ENCODE data around the gene ATP9B.
"Not testable (repeated sequence)": the region's sequence is repeated elsewhere in the genome, so short reads cannot be mapped to it uniquely, and the experiment has no call there.

Gene ATP9B

DNA sequence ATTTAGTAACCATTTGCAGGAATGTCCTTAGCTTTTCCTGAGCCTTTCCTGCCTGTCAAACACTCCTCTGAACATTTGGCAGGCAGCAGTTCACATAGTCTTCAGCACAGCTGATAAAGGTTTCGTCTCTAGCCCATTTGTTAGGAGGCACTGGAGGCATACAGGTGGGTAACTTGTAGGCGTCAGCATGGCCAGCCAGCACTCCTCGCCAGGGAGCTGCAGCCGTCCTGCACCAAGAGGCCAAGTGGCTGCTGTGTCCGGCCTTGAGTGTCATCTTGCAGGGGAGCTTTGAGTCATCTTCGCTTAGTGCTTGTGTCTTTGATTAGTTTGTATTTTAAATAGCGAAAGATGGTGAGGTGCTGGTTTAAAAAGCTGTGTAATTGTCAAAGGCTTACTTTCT is 206.3 kb downstream of the ATP9B start:
- H3K4me3 ChIP-seq (ENCODE audit: low read depth, low read length), result no peak overlapping the region
- no peak for TF ChIP-seq CTCF (IDR thresholded peaks at IDR 0.05; ENCODE audit: borderline replicate concordance, insufficient read depth, low read depth, low read length)

GRCh38 chr18:79275992-79276391 is 206.8 kb downstream of the ATP9B start:
- TF ChIP-seq CTCF (IDR thresholded peaks at IDR 0.05; ENCODE audit: borderline replicate concordance, insufficient read depth, low read depth, low read length), result no peak
- no peak overlapping the region for H3K4me3 ChIP-seq (ENCODE audit: low read depth, low read length)

- TF ChIP-seq CTCF (IDR thresholded peaks at IDR 0.05; ENCODE audit: borderline replicate concordance, insufficient read depth, low read depth, low read length), result no peak
- no peak overlapping the region for H3K4me3 ChIP-seq (ENCODE audit: low read depth, low read length)
These were observed 209.7 kb downstream of the ATP9B start for GRCh38 chr18:79278896-79279295.

DNA sequence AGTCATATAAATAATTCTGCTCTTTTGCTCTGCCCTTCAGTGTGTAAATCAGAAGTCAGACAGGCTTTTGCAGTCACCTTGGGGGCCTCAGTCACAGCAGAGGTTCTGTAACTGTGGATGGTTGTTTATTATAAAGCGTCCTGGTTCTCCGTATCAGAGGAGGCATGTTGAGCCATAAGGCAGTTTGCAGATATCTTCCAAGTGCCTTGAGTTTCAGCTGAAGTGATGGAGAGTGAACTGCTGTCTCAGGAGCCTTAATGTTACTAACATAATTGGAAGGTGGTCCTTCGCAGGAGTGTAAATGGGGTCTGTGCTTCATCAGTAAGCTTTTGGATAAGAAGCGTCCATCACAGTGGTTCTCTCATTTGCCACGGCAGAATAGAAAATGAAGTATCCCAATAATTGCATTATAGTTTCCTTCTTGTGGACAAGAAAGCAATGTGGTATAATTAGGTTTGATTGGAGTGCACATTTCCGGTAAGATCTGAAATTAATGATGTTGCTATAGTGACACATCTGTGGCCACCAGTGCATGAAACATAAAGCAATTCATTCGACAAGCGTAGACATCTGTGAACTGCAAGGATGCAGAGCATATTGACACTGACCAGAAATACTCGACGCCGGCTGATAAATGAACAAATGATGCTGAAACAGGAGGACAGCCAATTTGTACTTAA is 214.1 kb downstream of the ATP9B start:
- TF ChIP-seq CTCF (IDR thresholded peaks at IDR 0.05; ENCODE audit: borderline replicate concordance, insufficient read depth, low read depth, low read length), result no peak
- H3K4me3 ChIP-seq (ENCODE audit: low read depth, low read length), result no peak overlapping the region

DNA sequence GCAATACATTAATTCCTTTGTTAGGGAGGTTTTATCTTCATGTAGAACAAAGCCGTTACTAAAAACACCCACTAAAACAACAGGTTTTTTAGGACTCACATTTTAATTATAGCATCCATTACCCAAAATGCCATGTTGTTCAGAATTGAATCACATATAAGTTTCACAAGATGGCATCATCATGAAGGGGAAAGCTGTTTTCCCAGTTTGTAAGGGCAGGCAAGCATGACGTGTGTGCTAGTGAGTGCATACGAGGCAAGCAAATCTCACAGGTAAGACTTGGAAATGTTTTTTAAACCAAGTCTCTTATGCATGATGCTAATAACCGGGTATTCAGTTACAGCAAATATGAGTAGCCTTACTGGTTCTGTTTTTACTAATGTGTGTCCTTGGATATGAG is 214.7 kb downstream of the ATP9B start:
- no peak for TF ChIP-seq CTCF (IDR thresholded peaks at IDR 0.05; ENCODE audit: borderline replicate concordance, insufficient read depth, low read depth, low read length)
- no peak overlapping the region for H3K4me3 ChIP-seq (ENCODE audit: low read depth, low read length)

- H3K4me3 ChIP-seq (ENCODE audit: low read depth, low read length), result not testable (repeated sequence)
These were observed 216.0 kb downstream of the ATP9B start for GRCh38 chr18:79285191-79285590.

GRCh38 chr18:79290409-79290808 is 221.2 kb downstream of the ATP9B start:
- not testable (repeated sequence) for H3K4me3 ChIP-seq (ENCODE audit: low read depth, low read length)

GRCh38 chr18:79290876-79291275 is 221.7 kb downstream of the ATP9B start:
- TF ChIP-seq CTCF (IDR thresholded peaks at IDR 0.05; ENCODE audit: borderline replicate concordance, insufficient read depth, low read depth, low read length), result no peak
- H3K4me3 ChIP-seq (ENCODE audit: low read depth, low read length), result no peak overlapping the region
